HG02981 (cell line): ENCODE data around the gene SYNDIG1.
"Not testable (repeated sequence)": the region's sequence is repeated elsewhere in the genome, so short reads cannot be mapped to it uniquely, and the experiment has no call there.

Experiments
- ATAC-seq: cut with Tn5 transposase; IDR thresholded peaks from one replicate; pipeline ENCODE4 v1.9.1; 2021; ENCODE audit warnings: mild to moderate bottlenecking, moderate library complexity; ENCODE audit not compliant: unreplicated experiment

Gene SYNDIG1

DNA sequence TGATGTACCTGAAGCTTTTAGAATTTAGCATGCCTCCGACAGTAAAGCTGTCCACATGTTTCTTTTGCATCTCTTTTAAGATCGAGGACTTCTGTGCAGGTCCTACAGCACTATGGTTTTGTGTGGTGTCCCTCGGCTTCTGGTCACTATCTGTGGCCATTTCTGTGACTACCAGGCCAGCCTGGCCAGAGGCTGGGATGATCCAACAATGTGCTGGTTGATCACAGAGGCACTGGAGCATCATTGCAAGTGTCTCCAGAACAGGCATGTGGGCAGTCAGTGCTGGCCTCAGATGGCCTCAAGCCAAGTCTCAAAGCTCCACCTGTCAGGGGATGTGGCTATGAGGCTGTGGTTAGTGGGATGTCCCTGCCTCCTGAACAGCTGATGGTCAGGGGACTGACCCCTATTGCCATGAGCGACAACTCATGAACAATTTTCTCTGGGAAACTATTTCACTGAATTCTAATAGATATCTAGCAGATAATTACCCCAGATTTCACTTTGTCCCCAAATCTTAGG, 136.6 kb downstream of the SYNDIG1 start:
- no peak for ATAC-seq

DNA sequence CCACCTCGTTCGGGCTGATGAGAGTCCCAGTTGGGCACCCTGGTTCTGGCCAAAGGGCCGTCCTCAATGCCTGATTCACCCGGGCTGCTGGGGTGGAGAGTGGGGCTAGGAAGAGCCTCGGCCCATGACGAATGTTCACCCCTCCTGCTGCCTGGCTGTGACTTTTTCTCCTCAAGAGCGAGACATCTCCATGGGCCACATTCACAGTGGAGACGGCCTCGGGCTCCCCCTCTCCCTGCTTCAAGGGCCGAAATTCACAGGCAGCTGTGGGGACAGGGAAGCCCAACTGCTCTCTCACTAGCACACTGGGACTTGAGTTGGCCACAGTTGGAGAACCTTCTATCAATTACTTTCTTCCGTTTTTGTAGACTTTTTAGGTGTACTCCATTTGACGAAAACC, 138.0 kb downstream of the SYNDIG1 start:
- ATAC-seq: no peak

DNA sequence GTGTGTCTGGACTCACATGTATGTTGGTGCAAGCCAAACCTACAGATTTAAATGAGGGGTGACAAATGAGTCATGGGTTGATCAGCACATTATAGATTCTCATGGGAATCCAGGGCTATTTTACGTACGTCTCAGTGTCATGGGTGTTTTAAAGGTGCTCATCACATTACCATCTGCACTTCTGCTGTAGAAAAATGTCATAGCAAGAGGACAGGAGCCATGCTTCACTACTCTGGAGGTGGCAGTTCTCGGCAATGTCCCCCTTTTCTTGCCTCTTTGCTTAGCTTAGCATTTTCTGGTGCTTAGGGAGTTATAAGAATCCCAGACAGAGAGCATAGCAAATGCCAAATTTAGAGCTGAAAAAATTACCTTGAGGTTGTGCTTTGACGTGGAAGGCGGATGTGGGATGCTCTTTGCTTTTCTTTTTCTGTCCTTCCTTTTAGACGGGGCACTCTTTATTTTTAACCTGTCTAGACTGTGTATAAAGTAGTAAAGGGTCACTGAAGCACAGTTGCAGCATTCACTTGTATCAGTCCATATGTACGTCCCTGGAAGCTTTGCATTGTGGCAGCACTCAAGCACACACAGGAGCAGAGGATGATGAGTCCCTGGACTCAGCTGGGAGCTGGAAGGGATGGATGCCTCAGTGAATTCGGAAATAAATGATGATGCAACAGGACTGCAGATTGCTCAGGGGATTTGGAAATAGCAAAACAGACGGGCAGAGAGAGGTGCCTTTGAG, 139.7 kb downstream of the SYNDIG1 start:
- ATAC-seq: peak; percentile 55

DNA sequence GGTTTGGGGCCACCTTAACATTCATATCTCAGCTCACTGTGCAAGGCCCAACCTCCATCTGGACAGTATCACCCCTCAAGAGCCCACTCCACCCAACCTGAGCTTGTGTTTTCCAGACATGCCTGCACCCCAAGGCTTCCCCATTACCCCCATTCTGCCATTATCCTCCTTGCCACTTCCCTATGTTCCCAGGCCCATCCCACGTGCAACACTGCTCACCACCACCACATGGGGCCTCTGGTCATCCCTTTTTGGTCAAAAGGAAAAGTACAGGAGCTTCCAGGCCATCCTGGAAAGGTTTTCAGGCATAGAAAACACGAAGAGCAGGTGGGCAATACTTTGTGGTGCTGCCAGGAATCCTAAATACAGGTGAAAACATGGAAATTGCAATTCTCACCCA, 140.3 kb downstream of the SYNDIG1 start:
- ATAC-seq: no peak

DNA sequence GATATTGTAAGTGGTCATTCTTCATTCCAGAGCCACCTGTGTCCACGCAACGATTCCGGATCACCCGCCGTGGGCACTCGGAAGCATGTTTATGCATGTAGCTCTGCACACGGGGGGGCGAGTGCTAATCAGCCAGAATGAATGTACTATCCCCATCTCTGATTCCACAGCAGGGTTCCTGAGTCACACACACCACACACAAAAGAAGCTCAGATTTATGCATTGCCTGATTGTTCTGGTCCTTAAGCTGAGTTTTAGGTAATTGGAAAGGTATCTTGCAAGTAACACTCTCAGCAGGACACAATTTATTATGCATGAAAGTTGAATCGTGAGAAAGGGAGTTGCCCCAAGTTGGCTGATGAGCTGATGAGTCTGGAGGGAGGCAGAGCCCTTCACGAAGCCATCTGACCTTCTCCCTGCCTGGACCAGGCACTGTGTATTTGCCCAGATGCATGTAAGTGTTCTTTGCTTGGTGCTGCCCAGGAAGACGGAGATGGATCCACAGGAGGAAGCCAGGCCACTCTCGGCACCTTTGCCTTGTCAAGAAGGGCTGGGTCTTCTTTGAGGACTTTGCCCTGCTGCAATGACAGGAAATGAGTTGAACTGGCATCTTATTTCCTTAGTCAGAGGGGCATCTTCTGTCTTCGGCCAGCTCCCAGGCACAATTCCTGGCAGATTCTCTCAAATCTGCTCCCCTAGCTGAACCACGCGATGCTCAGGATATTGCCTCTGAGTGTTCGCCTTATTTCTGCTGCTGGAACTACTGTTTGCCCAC, 141.1 kb downstream of the SYNDIG1 start:
- ATAC-seq: no peak

DNA sequence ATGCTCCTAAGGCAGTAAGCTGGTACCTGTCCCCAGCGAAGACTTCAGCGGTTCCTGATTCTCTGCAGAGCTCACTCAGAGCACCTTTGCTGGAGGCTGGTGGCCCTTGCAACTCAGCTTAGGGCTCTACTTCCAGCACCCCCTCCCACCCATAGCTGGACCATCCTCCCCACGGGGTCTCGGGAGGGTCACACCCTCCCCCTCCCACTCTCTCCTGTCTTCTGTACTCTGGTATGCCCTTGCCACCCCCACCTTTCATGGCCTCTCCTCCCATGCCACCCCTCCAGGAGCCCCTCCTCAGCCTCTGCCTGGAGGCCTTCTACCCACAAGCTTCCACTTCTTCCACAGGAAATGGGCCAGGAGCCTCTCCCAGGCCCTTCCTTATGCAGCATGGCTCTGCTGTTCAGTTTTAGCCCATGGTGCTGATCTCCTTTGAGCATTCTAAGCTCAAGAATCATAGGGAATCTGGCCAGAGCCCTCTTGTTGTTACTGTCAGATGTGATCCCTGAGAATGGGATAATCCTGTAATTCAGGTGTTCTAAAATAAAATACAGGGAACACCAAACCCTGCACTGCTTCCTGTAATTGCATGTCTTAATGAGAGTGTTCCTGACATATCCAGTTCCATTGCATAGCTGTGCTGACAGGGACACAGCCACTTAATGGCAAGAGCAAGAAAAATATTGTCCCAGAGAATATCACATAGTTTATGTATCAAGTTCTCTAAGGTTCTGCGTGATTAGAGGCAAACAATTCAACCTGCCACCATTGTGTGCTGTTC, 142.1 kb downstream of the SYNDIG1 start:
- no peak for ATAC-seq

DNA sequence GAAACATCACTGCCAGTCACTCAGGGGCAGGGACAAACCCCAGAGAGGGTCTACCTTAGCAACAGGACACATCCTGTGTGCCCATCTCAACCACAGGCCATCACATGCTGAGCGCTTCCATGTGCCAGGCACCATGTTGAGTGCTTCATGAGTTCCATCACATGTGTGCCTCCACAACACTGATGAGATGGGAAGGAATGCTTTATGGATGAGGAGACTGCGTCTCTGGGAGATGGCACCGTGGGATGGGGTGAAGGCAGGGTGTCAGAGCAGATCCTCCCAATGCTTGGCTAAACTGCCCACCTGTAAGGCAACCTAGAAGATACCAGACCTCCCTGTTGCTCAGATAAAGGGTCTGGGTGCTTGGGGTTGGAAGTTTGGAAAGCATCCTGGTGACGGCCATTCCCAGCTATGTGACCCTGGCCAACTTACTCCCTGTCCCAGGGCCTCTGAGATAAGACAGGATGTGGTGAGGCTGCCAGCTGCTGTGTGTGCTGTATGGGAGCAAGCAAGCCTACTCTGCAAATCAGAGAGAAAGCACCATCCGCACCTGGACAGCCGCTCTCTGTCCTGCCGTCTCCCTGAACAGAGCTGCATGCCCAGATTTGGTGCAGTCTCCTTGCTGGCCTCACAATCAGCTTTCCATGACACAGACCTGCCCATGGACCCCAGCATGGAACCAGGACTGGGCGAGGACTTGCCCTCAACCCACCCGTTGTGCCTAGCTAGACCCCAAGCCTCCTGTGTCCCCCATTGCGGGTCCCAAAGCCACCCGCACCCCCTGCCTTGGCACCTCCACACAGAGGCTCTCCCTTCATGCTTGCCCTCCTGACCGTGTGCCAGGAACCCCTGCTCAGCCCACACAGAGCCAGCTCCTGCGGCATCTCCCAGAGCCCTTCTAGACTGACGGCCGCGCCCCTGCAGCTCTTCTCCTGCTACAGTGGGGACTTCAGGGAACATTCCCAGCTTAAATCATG, 143.7 kb downstream of the SYNDIG1 start:
- ATAC-seq: no peak

DNA sequence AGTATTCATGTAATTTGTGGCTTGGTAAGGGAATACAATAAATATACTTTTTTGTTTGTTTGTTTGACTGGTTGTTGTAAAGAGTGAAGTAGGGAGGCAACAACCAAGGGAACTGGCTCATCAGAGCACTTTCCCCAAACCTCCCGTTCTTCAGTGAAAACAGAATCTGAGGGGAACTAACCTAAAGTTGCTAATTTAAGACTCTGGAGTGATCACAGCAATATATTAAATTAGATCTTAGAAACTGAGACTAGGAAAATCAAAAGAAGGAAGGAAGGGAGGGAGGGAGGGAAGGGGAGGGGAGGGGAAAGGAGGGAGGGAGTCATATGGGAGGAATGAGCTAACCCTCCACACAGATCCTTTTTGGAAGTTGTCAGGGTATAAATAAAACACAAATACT, 144.9 kb downstream of the SYNDIG1 start:
- ATAC-seq: no peak

DNA sequence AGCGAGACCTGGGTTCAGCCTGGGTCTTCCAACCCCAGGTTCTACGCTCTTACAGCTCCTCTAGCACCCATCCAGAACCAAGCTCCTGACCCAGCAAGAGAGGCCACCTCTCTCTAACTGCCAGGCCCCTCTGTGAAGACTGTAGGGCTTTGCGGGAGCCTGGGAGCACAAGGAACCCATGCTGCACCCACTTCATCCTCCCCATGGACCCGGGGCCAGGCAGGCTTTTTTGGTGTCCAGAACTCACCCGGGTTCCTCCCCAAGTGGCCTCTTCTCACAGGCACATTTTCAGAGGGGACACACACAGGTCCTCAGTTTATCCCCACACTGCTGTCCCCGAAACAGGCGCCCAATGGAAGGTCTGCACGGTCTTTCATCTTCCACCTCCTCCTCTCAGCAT, 145.9 kb downstream of the SYNDIG1 start:
- no peak for ATAC-seq

DNA sequence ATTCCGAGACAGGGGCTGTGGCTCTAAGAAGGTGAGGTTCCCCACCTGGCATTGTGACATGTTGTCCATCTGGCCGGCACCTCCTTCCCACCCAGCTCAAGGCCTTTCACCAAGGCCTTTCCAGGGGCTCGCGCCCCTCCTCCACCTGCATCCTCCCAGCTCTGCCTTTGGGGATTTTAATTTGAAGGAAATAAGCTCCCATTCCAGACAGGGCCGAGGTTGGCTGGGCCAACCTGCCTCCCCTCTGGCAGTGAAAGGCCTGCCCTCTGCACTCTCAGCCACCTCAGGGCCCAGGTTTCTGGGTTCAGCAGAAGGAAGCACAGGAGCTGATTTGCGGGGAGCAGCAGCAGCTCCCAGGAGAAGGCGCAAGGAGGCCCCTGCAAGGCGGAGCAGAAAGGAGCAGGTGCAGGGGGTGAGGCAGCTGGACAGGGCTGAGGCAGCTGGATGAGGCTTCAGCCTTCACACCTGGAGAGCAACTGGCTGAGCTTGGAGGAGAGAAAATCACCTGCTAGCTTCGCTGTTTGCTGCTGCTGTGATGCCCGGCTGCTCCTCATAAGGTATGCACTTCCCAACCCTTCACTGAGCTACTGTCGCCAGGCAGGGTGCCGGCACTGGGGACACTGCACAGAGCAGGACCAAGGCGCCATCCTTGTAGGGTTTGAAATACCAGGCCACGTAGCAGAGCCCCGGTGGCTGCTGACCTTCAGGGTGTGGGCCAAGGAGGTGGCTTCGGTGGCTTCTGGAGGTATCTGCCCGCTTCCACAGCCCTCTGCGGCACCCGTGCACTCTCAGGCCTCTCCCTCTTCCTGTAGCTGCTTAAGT, 147.0 kb downstream of the SYNDIG1 start:
- ATAC-seq: no peak

DNA sequence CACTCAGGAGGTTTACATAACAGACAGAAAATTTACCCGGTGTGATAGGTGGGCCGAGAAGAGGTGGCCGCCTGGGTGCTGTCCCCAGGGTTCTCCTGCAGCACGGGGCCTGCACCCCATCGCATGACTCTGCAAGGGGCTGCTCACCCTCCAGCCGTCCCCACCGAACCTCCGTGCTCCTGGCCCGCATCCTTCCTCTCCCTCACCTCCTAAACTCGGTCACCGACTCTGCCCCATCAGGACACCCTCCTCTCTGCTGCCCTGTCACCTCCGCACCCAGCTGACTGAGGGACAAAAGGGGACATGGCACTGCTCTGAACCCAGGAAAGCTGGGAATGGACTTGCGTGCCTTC, 147.6 kb downstream of the SYNDIG1 start:
- no peak for ATAC-seq

DNA sequence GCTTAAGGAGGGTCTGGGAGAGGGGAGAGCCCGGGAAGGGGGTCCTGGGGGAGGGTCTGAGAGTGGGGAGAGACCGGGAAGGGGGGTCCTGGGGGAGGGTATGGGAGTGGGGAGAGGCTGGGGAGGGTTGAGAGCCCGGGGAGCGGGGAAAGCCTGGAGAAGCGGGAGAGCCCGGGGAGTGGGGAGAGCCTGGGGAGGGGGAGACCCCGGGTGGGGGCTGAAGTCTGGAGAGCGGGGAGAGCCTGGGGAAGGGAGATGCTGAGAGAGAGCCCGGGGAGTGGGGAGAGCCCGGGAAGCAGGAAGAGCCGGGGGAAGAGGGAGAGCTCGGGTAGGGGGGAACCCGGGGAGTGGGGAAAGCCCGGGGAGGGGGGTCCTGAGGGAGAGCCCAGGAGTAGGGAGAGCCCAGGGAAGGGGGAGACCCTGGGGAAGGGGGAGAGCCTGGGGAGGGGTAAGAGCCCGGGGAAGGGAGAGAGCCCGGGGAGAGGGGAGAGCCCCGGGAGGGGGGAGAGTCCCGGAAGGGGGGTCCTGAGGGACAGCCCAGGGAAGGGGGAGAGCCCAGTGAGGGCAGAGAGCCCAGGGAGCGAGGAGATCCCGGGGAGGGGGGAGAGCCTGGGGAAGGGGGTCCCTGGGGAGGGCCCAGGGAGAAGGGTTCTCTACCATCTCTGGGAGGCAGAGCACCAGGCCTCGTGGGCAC, 148.5 kb downstream of the SYNDIG1 start:
- ATAC-seq: no peak

DNA sequence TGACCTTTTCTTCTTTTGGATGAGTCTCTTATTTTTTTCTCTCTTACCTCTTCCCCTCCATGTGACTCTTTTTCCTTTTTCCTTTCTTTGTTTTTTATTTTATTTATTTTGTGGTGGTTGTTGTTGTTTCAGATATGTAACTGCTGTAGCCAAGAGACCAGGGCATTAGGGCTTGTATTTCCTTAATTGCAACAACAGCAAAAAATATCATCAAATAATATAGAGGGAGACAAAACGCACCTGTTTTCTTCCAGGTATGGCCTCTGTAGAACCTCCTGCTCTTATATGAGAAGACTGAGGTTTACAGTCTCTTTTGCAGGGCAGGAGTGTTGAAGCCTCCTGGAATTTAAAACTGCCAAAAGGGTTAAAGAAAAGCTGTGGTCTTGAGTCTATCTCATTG, 149.3 kb downstream of the SYNDIG1 start:
- ATAC-seq: no peak

DNA sequence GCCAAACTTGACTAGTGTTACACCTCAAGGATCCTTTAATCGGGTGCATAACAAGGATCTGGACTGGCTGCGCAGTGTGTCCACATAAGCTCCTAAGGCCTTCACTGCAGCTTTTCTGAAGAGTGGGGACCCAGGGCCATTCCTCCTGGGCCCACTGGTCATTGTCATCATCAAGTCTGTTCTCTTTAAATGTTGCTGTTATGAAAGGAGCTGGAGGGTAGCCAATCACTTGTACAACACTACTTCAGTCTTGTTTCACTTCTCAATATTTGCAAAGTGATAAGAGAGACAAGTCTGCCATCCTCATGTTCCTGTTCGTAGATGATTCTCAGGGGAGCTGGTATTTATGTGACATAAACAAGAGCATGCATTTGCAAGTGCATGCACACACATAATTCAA, 149.8 kb downstream of the SYNDIG1 start:
- no peak for ATAC-seq

DNA sequence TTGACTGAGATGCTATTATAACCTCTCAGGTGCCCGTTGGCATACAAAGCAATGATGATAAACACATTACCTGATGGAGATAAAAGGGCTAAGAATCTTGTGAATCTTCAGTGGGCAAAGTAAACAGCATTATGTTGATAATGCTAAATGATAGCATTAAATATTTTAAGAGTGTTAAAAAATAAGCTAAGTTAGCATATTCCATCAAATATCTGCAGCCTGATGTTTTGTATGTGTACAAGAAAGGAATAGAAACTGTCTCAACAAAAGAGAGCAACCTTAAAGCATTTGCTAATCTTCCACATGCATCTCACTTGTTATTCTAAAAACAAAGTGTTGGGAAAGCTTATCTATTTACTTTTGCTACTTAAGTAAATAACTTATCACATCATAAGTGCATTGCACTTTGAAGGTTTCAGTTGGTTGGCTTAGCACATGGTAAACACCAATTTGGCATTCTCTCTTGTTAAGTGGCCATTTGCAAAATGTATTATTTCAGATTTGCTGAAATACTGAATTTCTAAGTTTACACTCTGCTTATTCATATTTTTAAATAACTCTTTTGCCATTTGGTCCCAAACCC, 151.6 kb downstream of the SYNDIG1 start:
- no peak for ATAC-seq

DNA sequence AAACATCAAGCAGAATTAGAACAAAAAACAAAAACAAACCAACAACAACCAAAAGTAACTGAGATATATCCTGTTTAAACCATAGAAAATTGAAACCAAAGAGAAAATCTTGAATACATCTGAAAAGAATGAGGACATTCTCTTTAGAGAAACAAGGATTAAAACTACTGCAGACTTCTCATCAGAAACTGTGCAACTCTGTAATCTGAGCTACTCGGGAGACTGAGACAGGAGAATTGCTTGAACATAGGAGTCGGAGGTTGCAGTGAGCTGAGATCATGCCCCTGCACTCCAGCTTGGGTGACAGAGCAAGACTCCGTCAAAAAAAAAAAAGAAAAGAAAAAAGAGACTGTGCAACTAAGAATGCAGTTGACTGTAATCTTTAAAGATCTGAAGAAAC, 153.4 kb downstream of the SYNDIG1 start:
- no peak for ATAC-seq

DNA sequence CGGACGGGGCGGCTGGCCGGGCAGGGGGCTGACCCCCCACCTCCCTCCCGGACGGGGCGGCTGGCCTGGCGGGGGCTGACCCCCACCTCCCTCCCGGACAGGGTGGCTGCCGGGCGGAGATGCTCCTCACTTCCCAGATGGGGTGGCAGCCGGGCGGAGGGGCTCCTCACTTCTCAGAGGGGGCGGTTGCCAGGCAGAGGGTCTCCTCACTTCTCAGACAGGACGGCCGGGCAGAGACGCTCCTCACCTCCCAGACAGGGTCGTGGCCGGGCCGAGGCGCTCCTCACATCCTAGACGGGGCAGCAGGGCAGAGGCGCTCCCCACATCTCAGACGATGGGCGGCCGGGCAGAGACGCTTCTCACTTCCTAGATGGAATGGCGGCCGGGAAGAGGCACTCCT, 156.7 kb downstream of the SYNDIG1 start:
- not testable (repeated sequence) for ATAC-seq

DNA sequence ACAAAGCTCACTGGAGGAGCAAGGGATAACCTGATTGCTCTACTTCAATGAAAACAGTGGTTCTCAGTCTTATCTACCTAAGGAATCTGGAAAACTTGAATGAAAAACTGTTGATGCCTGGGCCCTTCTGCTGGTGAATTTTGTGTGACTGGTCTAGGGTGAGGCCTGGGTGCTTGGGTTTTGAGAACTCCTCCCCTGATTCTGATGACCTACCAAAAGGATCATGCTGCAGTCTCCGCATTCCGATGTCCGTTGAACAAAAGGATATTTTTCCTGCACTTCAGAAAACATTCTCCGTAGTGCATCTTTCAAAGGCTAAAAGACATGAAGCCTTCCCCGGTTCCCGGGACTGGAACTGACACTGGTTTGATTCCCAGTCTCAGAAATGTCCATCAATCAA, 157.9 kb downstream of the SYNDIG1 start:
- ATAC-seq: no peak

DNA sequence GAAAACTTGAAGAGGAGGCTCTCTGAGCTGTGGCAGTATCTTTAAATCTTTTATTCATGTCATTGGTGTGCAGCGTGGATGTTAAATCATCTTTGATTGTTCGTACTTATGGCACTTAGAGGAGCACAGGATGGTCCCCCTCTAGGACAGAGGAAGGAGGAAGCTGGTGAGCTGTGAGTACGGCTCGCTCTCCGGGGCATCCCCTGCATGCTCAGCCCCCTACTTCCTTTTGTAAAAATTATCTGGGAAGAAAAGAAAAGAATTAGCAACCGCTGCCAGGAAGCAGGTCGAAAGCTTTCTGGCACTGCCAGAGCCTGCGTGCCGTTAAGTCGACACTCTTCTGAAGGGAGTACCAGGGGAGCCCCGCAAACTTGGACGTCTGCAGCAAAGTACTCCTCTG, 158.5 kb downstream of the SYNDIG1 start:
- no peak for ATAC-seq
